H9 (cell line): ENCODE measurements around the gene LRFN2. TPM values are rescaled to one million over a fixed set of nuclear protein-coding genes. Genes with fewer than 3 reads are reported as not detected.

Experiments
- DNase-seq: peaks from one replicate; pipeline ENCODE4 v3.0.0-alpha.2; 2017
- H2AFZ ChIP-seq: one replicate; pipeline ENCODE4 v1.6.1; 2013; ENCODE audit warnings: mild to moderate bottlenecking, low read length, control low read depth, moderate library complexity
- H2AK5ac ChIP-seq: 2 replicates; pipeline ENCODE4 v1.6.1; 2013; ENCODE audit warnings: low read length, control low read depth, mixed read lengths; ENCODE audit not compliant: insufficient read length
- H2BK120ac ChIP-seq: one replicate; pipeline ENCODE4 v1.6.1; 2013; ENCODE audit warnings: low read depth, mild to moderate bottlenecking, low read length, control low read depth, inconsistent platforms; ENCODE audit not compliant: poor library complexity, severe bottlenecking
- H2BK12ac ChIP-seq: 2 replicates; pipeline ENCODE4 v1.6.1; 2013; ENCODE audit warnings: low read length, control low read depth, mixed read lengths, low read depth; ENCODE audit not compliant: insufficient read length
- H2BK15ac ChIP-seq: 2 replicates; pipeline ENCODE4 v1.6.1; 2013; ENCODE audit warnings: low read depth, low read length, control low read depth
- H2BK20ac ChIP-seq: one replicate; pipeline ENCODE4 v1.6.1; 2013; ENCODE audit warnings: low read depth, mild to moderate bottlenecking, low read length, control low read depth, inconsistent platforms; ENCODE audit not compliant: poor library complexity, severe bottlenecking
- H2BK5ac ChIP-seq: 2 replicates; pipeline ENCODE4 v1.6.1; 2013; ENCODE audit warnings: low read length, control low read depth, mixed read lengths; ENCODE audit not compliant: insufficient read length
- H3K14ac ChIP-seq: 2 replicates; pipeline ENCODE4 v1.6.1; 2013; ENCODE audit warnings: low read length, control low read depth; ENCODE audit not compliant: insufficient read depth
- H3K18ac ChIP-seq: 2 replicates; pipeline ENCODE4 v1.6.1; 2013; ENCODE audit warnings: low read depth, mild to moderate bottlenecking, mixed read lengths, low read length, control low read depth; ENCODE audit not compliant: insufficient read length
- H3K23ac ChIP-seq: 2 replicates; pipeline ENCODE4 v1.6.1; 2013; ENCODE audit warnings: low read length, control low read depth, mixed read lengths, low read depth; ENCODE audit not compliant: insufficient read length
- H3K23me2 ChIP-seq: 2 replicates; pipeline ENCODE4 v1.6.1; 2013; ENCODE audit warnings: low read depth, mild to moderate bottlenecking, mixed read lengths, low read length, control low read depth; ENCODE audit not compliant: insufficient read length, poor library complexity, severe bottlenecking
- H3K27ac ChIP-seq: 2 replicates; pipeline ENCODE4 v1.5.1; 2013; ENCODE audit warnings: low read length, control low read depth, mixed read lengths, low read depth; ENCODE audit not compliant: insufficient read length
- H3K27me3 ChIP-seq: 2 replicates; pipeline ENCODE4 v1.6.1; 2013; ENCODE audit warnings: low read length, control low read depth, inconsistent platforms; ENCODE audit not compliant: insufficient read depth
- H3K4ac ChIP-seq: 2 replicates; pipeline ENCODE4 v1.6.1; 2013; ENCODE audit warnings: low read depth, mild to moderate bottlenecking, control low read depth, inconsistent platforms, low read length, moderate library complexity
- H3K4me1 ChIP-seq: 2 replicates; pipeline ENCODE4 v1.6.1; 2013; ENCODE audit warnings: low read length, control low read depth, inconsistent platforms; ENCODE audit not compliant: insufficient read depth
- H3K4me2 ChIP-seq: 2 replicates; pipeline ENCODE4 v1.6.1; 2013; ENCODE audit warnings: low read length, control low read depth, mixed read lengths; ENCODE audit not compliant: insufficient read length, insufficient read depth
- H3K56ac ChIP-seq: 2 replicates; pipeline ENCODE4 v1.6.1; 2013; ENCODE audit warnings: low read depth, mild to moderate bottlenecking, mixed read lengths, low read length, control low read depth; ENCODE audit not compliant: insufficient read length
- H3K79me1 ChIP-seq: 2 replicates; pipeline ENCODE4 v1.6.1; 2013; ENCODE audit warnings: low read depth, mild to moderate bottlenecking, moderate library complexity, low read length, control low read depth, inconsistent platforms; ENCODE audit not compliant: insufficient read depth, poor library complexity, severe bottlenecking
- H3K79me2 ChIP-seq: 2 replicates; pipeline ENCODE4 v1.6.1; 2013; ENCODE audit warnings: low read length, control low read depth, inconsistent platforms; ENCODE audit not compliant: insufficient read depth
- H3K9ac ChIP-seq: 2 replicates; pipeline ENCODE4 v1.6.1; 2013; ENCODE audit warnings: low read length, control low read depth, mixed read lengths; ENCODE audit not compliant: insufficient read length; ENCODE audit errors: extremely low read depth
- H3K9me3 ChIP-seq: one replicate; pipeline ENCODE4 v1.6.1; 2013; ENCODE audit warnings: low read depth, low read length, inconsistent platforms; ENCODE audit not compliant: control insufficient read depth
- H3T11ph ChIP-seq: one replicate; pipeline ENCODE4 v1.6.1; 2013; ENCODE audit warnings: mild to moderate bottlenecking, low read length, control low read depth, inconsistent platforms
- H4K20me1 ChIP-seq: one replicate; pipeline ENCODE4 v1.6.1; 2013; ENCODE audit not compliant: control insufficient read depth, insufficient read length, insufficient read depth
- H4K5ac ChIP-seq: 2 replicates; pipeline ENCODE4 v1.6.1; 2013; ENCODE audit warnings: low read depth, mild to moderate bottlenecking, mixed read lengths, low read length, control low read depth; ENCODE audit not compliant: insufficient read length
- H4K8ac ChIP-seq: replicated peaks from 2 replicates; pipeline ENCODE4 v1.6.1; 2013; ENCODE audit warnings: low read length, control low read depth, mixed read lengths, low read depth; ENCODE audit not compliant: insufficient read length
- H4K91ac ChIP-seq: 2 replicates; pipeline ENCODE4 v1.6.1; 2013; ENCODE audit warnings: low read depth, mild to moderate bottlenecking, moderate library complexity, mixed read lengths, low read length, control low read depth; ENCODE audit not compliant: insufficient read length
- H3K27ac Mint-ChIP-seq, 3 experiments: 2 replicates in 2 of 3; 3 replicates in 1 of 3; pipeline ENCODE4 v1.8.0; 2020 to 2021; ENCODE audit warnings: mixed read lengths in 3 of 3, mild to moderate bottlenecking in 1 of 3, moderate library complexity in 1 of 3
- H3K27me3 Mint-ChIP-seq: 2 replicates; pipeline ENCODE4 v1.8.0; 2021; ENCODE audit warnings: low read depth, mild to moderate bottlenecking, moderate library complexity, mixed read lengths
- H3K36me3 Mint-ChIP-seq, 3 experiments: 2 replicates in 2 of 3; 3 replicates in 1 of 3; pipeline ENCODE4 v1.8.0; 2020 to 2021; ENCODE audit warnings: low read depth in 3 of 3, mixed read lengths in 3 of 3; ENCODE audit not compliant: insufficient read depth in 1 of 3
- H3K4me1 Mint-ChIP-seq, 2 experiments: 2 replicates each; pipeline ENCODE4 v1.8.0; 2020; ENCODE audit warnings: mixed read lengths in 2 of 2
- H3K4me3 Mint-ChIP-seq, 2 experiments: 2 replicates in 1 of 2; 3 replicates in 1 of 2; pipeline ENCODE4 v1.8.0; 2020 to 2021; ENCODE audit warnings: mild to moderate bottlenecking in 2 of 2, mixed read lengths in 2 of 2, moderate library complexity in 1 of 2
- H3K9me3 Mint-ChIP-seq, 2 experiments: 2 replicates in 1 of 2; 3 replicates in 1 of 2; pipeline ENCODE4 v1.8.0; 2020; ENCODE audit warnings: mild to moderate bottlenecking in 2 of 2, mixed read lengths in 2 of 2, moderate library complexity in 1 of 2
- CTCF ChIP-seq: fragments of 200-600 bp; sonication (generic); conservative IDR thresholded peaks from 3 replicates; pipeline ENCODE4 v1.8.0; 2021; ENCODE audit warnings: antibody characterized with exemption, mild to moderate bottlenecking
- WGBS: extraction: QIAGEN DNeasy Blood & Tissue Kit; methylation state at CpG from one replicate; pipeline ENCODE4 v1.1.7; 2013; ENCODE audit warnings: missing lambda C conversion rate, low lambda C conversion rate, mixed read lengths; ENCODE audit not compliant: insufficient read length; ENCODE audit errors: extremely low coverage; 5-methylcytosine and 5-hydroxymethylcytosine counted together
- total RNA-seq: library from RNA; stranded (reverse); gene quantifications from 2 replicates; pipeline ENCODE4 v1.2.1, GENCODE V29; 2021

Gene LRFN2
- total RNA-seq, 1 experiment from 2014 or later = 0.11 TPM

GRCh38 chr6:40579101-40579500 lies 8.1 kb downstream of the LRFN2 start:
- Histone ChIP-seq H4K8ac (no peak overlapping the region), H3K9ac (no peak overlapping the region), H2BK12ac (no peak overlapping the region), H3K23ac (no peak overlapping the region), H4K5ac (no peak overlapping the region), H3K27me3 (no peaks in the 10 kb centered on the region), H2BK120ac (no peak overlapping the region), H3K4ac (no peak overlapping the region), H3K56ac (no peak overlapping the region), H2AK5ac (no peak overlapping the region), H4K20me1 (no peaks in the 10 kb centered on the region), H2AFZ (no peak overlapping the region), H2BK20ac (no peak overlapping the region), H2BK15ac (no peak overlapping the region), H3K27ac (no peak overlapping the region), H3T11ph (no peak overlapping the region), H4K91ac (no peak overlapping the region), H3K4me1 (no peaks in the 10 kb centered on the region), H3K4me2 (no peak overlapping the region), H3K79me1 (no peaks in the 10 kb centered on the region), H3K18ac (no peak overlapping the region), H3K14ac (no peak overlapping the region), H2BK5ac (no peak overlapping the region), H3K9me3 (no peaks in the 10 kb centered on the region), H3K79me2 (no peaks in the 10 kb centered on the region), H3K23me2 (no peaks in the 10 kb centered on the region)
- Mint-ChIP-seq H3K36me3 (no peaks in the 10 kb centered on the region), H3K4me1 (peaks cover 6 to 13% of the 10 kb centered on the region in 2 experiments), H3K27me3 (peaks cover 3% of the 10 kb centered on the region; the same call in 1 of the 2 replicates), H3K9me3 (no peaks in the 10 kb centered on the region), H3K27ac (no peak overlapping the region), H3K4me3 (no peak overlapping the region)
- TF ChIP-seq CTCF = no peak
- no CpG with 5 or more reads among the region's 3 CpGs for WGBS
- no peak for DNase-seq
